OCI-LY1 (cell line): ENCODE results near the gene PARD6A.

Source experiments
- H2AFZ ChIP-seq: fragments of 200-600 bp; sonication (generic), shearing (Covaris generic); 2 replicates; pipeline ENCODE4 v1.6.0; 2014; ENCODE audit warnings: antibody characterized with exemption, mild to moderate bottlenecking, low read length
- H3F3A ChIP-seq: fragments of 200-600 bp; sonication (generic), shearing (Covaris generic); 2 replicates; pipeline ENCODE4 v1.6.0; 2014; ENCODE audit warnings: mild to moderate bottlenecking, antibody characterized with exemption, low read length, moderate library complexity; ENCODE audit not compliant: insufficient read depth
- H3K27ac ChIP-seq: fragments of 200-600 bp; sonication (generic); 2 replicates; pipeline ENCODE4 v1.5.1; 2014; ENCODE audit warnings: low read length, mixed run types, mild to moderate bottlenecking, low read depth; ENCODE audit not compliant: poor library complexity, severe bottlenecking
- H3K27me3 ChIP-seq: fragments of 200-600 bp; sonication (generic); 2 replicates; pipeline ENCODE4 v1.6.0; 2014; ENCODE audit warnings: antibody characterized with exemption, mild to moderate bottlenecking, low read length, moderate library complexity; ENCODE audit not compliant: insufficient read depth
- H3K36me3 ChIP-seq: fragments of 200-600 bp; sonication (generic); 2 replicates; pipeline ENCODE4 v1.6.1; 2014; ENCODE audit warnings: mild to moderate bottlenecking, antibody characterized with exemption, low read length, moderate library complexity, mixed read lengths; ENCODE audit not compliant: insufficient read depth
- H3K4me1 ChIP-seq: fragments of 200-600 bp; sonication (generic); 2 replicates; pipeline ENCODE4 v1.5.1; 2014; ENCODE audit warnings: mild to moderate bottlenecking, low read length, moderate library complexity; ENCODE audit not compliant: insufficient read depth, severe bottlenecking
- H3K4me2 ChIP-seq: fragments of 200-600 bp; sonication (generic), shearing (Covaris generic); 2 replicates; pipeline ENCODE4 v1.6.1; 2014; ENCODE audit warnings: low read length
- H3K4me3 ChIP-seq: fragments of 200-600 bp; sonication (generic); 2 replicates; pipeline ENCODE4 v1.5.1; 2014; ENCODE audit warnings: low read length, low read depth, mild to moderate bottlenecking, mixed read lengths; ENCODE audit not compliant: poor library complexity, severe bottlenecking
- H3K79me2 ChIP-seq: fragments of 200-600 bp; shearing (Covaris generic); 2 replicates; pipeline ENCODE4 v1.6.1; 2016; ENCODE audit warnings: mixed run types, low read length, mixed read lengths; ENCODE audit not compliant: insufficient read depth
- H3K9ac ChIP-seq: fragments of 200-600 bp; sonication (generic), shearing (Covaris generic); 2 replicates; pipeline ENCODE4 v1.6.1; 2014; ENCODE audit warnings: mild to moderate bottlenecking, low read length, mixed read lengths
- H3K9me2 ChIP-seq: fragments of 200-600 bp; sonication (generic), shearing (Covaris generic); 2 replicates; pipeline ENCODE4 v1.6.1; 2014; ENCODE audit warnings: low read depth, mild to moderate bottlenecking, low read length, mixed read lengths
- H3K9me3 ChIP-seq: fragments of 200-600 bp; shearing (Covaris generic); 2 replicates; pipeline ENCODE4 v1.6.1; 2014; ENCODE audit warnings: low read length, mixed read lengths
- H4K20me1 ChIP-seq: fragments of 200-600 bp; sonication (generic), shearing (Covaris generic); 2 replicates; pipeline ENCODE4 v1.6.0; 2016; ENCODE audit warnings: mild to moderate bottlenecking, low read length; ENCODE audit not compliant: insufficient read depth
- CTCF ChIP-seq: fragments of 200-600 bp; sonication (generic), shearing (Covaris generic); IDR thresholded peaks from 2 replicates; pipeline ENCODE4 v1.5.1; 2017; ENCODE audit warnings: mild to moderate bottlenecking, antibody characterized with exemption, low read length, moderate library complexity, mixed read lengths
- EZH2 ChIP-seq: fragments of 200-600 bp; sonication (generic), shearing (Covaris generic); IDR thresholded peaks from 2 replicates; pipeline ENCODE4 v1.8.0; 2017; ENCODE audit warnings: borderline replicate concordance, mixed run types, mild to moderate bottlenecking, antibody characterized with exemption, low read length, moderate library complexity, mixed read lengths

Gene PARD6A

GRCh38 chr16:67648764-67649407 is 11.9 kb upstream of the PARD6A start:
- H4K20me1 ChIP-seq, result no peaks in the 10 kb centered on the region
- no peaks in the 10 kb centered on the region for H3K9me3 ChIP-seq
- TF ChIP-seq CTCF (no peak), EZH2 (no peak)
- no peaks in the 10 kb centered on the region for H3K9me2 ChIP-seq
- H3K4me2 ChIP-seq, result no peak overlapping the region
- no peak overlapping the region for H3K9ac ChIP-seq
- H2AFZ ChIP-seq, result no peak overlapping the region
- peaks cover 27% of the 10 kb centered on the region for H3K4me1 ChIP-seq
- no peaks in the 10 kb centered on the region for H3K27me3 ChIP-seq
- H3F3A ChIP-seq, result 0 out of 2 replicates have a peak, but pooled peaks cover under 1% of the 10 kb centered on the region
- no peak overlapping the region for H3K4me3 ChIP-seq
- H3K27ac ChIP-seq, result no peak overlapping the region
- H3K36me3 ChIP-seq, result peaks cover 64% of the 10 kb centered on the region
- H3K79me2 ChIP-seq, result no peaks in the 10 kb centered on the region

- Histone ChIP-seq H3F3A (no peaks in the 10 kb centered on the region), H3K4me1 (peaks cover 21% of the 10 kb centered on the region), H3K36me3 (peaks cover 69% of the 10 kb centered on the region), H3K27me3 (no peaks in the 10 kb centered on the region), H3K4me2 (no peak overlapping the region), H4K20me1 (no peaks in the 10 kb centered on the region), H2AFZ (no peak overlapping the region), H3K9me2 (no peaks in the 10 kb centered on the region), H3K9me3 (no peaks in the 10 kb centered on the region), H3K4me3 (no peak overlapping the region), H3K79me2 (no peaks in the 10 kb centered on the region), H3K27ac (no peak overlapping the region), H3K9ac (no peak overlapping the region)
- TF ChIP-seq CTCF (no peak), EZH2 (no peak)
Measured at GRCh38 chr16:67649494-67649931, 11.2 kb upstream of the PARD6A start.

GRCh38 chr16:67650023-67650422 is 10.7 kb upstream of the PARD6A start:
- Histone ChIP-seq H3K9me3 (no peaks in the 10 kb centered on the region), H3K9me2 (no peaks in the 10 kb centered on the region), H3K4me3 (no peak overlapping the region), H3K4me2 (no peak overlapping the region), H3K36me3 (peaks cover 73% of the 10 kb centered on the region), H3K9ac (no peak overlapping the region), H2AFZ (no peak overlapping the region), H3K27me3 (no peaks in the 10 kb centered on the region), H4K20me1 (no peaks in the 10 kb centered on the region), H3K4me1 (peaks cover 19% of the 10 kb centered on the region), H3K79me2 (no peaks in the 10 kb centered on the region), H3F3A (no peaks in the 10 kb centered on the region), H3K27ac (no peak overlapping the region)
- TF ChIP-seq CTCF (no peak), EZH2 (no peak)
